Neural progenitor cell (in vitro differentiated cells): ENCODE results near the gene ANXA11.

Source experiments
- CTCF ChIP-seq: fragments of 200-600 bp; sonication (generic); IDR thresholded peaks from 2 replicates; pipeline ENCODE4 v1.5.1; 2017; ENCODE audit warnings: antibody characterized with exemption, mild to moderate bottlenecking
- EZH2 ChIP-seq: fragments of 200-600 bp; sonication (generic); IDR thresholded peaks from 2 replicates; pipeline ENCODE4 v1.6.1; 2017; ENCODE audit warnings: antibody characterized with exemption, mild to moderate bottlenecking, moderate library complexity
- EZH2phosphoT487 ChIP-seq: fragments of 200-600 bp; sonication (generic); IDR thresholded peaks from 2 replicates; pipeline ENCODE4 v1.6.1; 2017; ENCODE audit warnings: antibody characterized with exemption

- TF ChIP-seq CTCF, result no peak
- TF ChIP-seq EZH2phosphoT487, result peak; percentile 77
- peak; percentile 79 for TF ChIP-seq EZH2
Observed at GRCh38 chr10:80132299-80133139, 72.8 kb downstream of the ANXA11 start, which contains the start of gene PLAC9.
